Pancreas (tissue), 10 donors: ENCODE results near the gene EWSR1. TPM values are rescaled to one million over a fixed set of nuclear protein-coding genes. Genes with fewer than 3 reads are reported as not detected.

Experiments used
- ATAC-seq, 4 donors: fragments of 200-7000 bp; cut with Tn5 transposase; one replicate each; pipeline versions ENCODE4 v1.8.0 to v1.9.1; 2020; ENCODE audit warnings: mild to moderate bottlenecking in 4 of 4, moderate library complexity in 4 of 4
- DNase-seq, 6 donors: peaks; one replicate each; pipeline ENCODE4 v3.0.0-alpha.2; 2020
- FAIRE-seq: peaks from 2 replicates; lab custom pipeline; 2012; peaks lifted over from hg19 to GRCh38; lab: Jason Lieb, UNC
- H3K27ac ChIP-seq, 4 donors: fragments of 200-600 bp; sonication (generic); 1 replicate in 3 of 4; 2 replicates in 1 of 4; pipeline versions ENCODE4 v1.5.0 to v1.8.0; 2020
- H3K27me3 ChIP-seq, 4 donors: fragments of 200-600 bp; one replicate each; pipeline ENCODE4 v1.8.0; 2021
- H3K36me3 ChIP-seq, 3 donors: fragments of 200-600 bp; sonication (generic) in 1 of 3; one replicate each; pipeline versions ENCODE4 v1.5.0 to v1.8.0; 2020 to 2021
- H3K4me1 ChIP-seq, 3 donors: fragments of 200-600 bp; one replicate each; pipeline ENCODE4 v1.8.0; 2021
- H3K4me3 ChIP-seq, 4 donors: fragments of 200-600 bp; sonication (generic) in 2 of 4; one replicate each; pipeline versions ENCODE4 v1.5.0 to v1.8.0; 2020 to 2021
- H3K9me3 ChIP-seq, 4 donors: fragments of 200-600 bp; one replicate each; pipeline ENCODE4 v1.8.0; 2021
- WGBS, 2 donors: extraction: QIAGEN DNeasy Blood & Tissue Kit; methylation state at CpG; one replicate each; pipeline ENCODE4 v1.1.7; 2013; 5-methylcytosine and 5-hydroxymethylcytosine counted together
- intact Hi-C, 3 donors: fragments of 100-400 bp; cut with DNase I; formaldehyde crosslinking; loops; one replicate each; pipeline versions ENCODE4 v1.11.1 to v1.14.2; 2022
- polyA plus RNA-seq, 2 donors: library from polyadenylated mRNA; stranded (reverse); fragments of 200-250 nt; gene quantifications; one replicate each; pipeline ENCODE4 v1.2.3, GENCODE V29; 2013
- total RNA-seq, 6 donors: library from RNA; stranded (reverse); fragmentation: NEBNext Ultra II Directional in 4 of 6; extraction: Animal tissue kit (Norgen Biotek cat#: 25700) in 4 of 6; gene quantifications; one replicate each; pipeline versions ENCODE4 v1.2.1 to v1.2.4, GENCODE V29; 2021 to 2023
- TF ChIP-seq, protein P1 (sequence below), 4 donors: fragments of 200-600 bp; sonication (generic) in 3 of 4; IDR thresholded peaks; one replicate each; pipeline versions ENCODE4 v1.5.0 to v1.8.0; 2021; ENCODE audit warnings: antibody characterized with exemption in 4 of 4
- donor health status: healthy with polysubstance abuse.
- donor health status: DM: no; HTN: no; CAD: no; lungs with moderate emphysema.
- donor health status: DM: no; HTN: no; CAD: no.
- donor health status: control.
- donor health status: control.
- donor health status: Bipolar disorder and iron deficiency.
- donor health status: DM: yes; HTN: yes; CAD: no.
- donor health status: DM: no; HTN: no; CAD: no.
- donor health status: DM: no; HTN: no; CAD: no.
- donor health status: DM: yes; HTN: yes; CAD: no.

EWSR1 gene
- total and polyA plus RNA-seq, 8 donors, result 49.2 to 257 (median 101) TPM

GRCh38 chr22:29328566-29329500 is 60.8 kb downstream of the EWSR1 start:
- no peak for FAIRE-seq
- H3K4me3 ChIP-seq, result no peak overlapping the region
- DNase-seq, result peak in 1 of 6 donors; percentile 81
- no peak overlapping the region for H3K27ac ChIP-seq
- WGBS, 2 donors, result 94% methylated on average over 33 to 34 of the region's 34 CpGs
- H3K27me3 ChIP-seq, result no peaks in the 10 kb centered on the region
- H3K4me1 ChIP-seq, result no peaks in the 10 kb centered on the region
- intact Hi-C loops, result no loop called here
- no peak for ATAC-seq
- H3K36me3 ChIP-seq, result peaks cover 0 to 42% (median 7%) of the 10 kb centered on the region in 3 donors
- TF ChIP-seq, protein P1, sequence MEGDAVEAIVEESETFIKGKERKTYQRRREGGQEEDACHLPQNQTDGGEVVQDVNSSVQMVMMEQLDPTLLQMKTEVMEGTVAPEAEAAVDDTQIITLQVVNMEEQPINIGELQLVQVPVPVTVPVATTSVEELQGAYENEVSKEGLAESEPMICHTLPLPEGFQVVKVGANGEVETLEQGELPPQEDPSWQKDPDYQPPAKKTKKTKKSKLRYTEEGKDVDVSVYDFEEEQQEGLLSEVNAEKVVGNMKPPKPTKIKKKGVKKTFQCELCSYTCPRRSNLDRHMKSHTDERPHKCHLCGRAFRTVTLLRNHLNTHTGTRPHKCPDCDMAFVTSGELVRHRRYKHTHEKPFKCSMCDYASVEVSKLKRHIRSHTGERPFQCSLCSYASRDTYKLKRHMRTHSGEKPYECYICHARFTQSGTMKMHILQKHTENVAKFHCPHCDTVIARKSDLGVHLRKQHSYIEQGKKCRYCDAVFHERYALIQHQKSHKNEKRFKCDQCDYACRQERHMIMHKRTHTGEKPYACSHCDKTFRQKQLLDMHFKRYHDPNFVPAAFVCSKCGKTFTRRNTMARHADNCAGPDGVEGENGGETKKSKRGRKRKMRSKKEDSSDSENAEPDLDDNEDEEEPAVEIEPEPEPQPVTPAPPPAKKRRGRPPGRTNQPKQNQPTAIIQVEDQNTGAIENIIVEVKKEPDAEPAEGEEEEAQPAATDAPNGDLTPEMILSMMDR (IDR thresholded peaks at IDR 0.05), result no peak
- no peaks in the 10 kb centered on the region for H3K9me3 ChIP-seq

DNA sequence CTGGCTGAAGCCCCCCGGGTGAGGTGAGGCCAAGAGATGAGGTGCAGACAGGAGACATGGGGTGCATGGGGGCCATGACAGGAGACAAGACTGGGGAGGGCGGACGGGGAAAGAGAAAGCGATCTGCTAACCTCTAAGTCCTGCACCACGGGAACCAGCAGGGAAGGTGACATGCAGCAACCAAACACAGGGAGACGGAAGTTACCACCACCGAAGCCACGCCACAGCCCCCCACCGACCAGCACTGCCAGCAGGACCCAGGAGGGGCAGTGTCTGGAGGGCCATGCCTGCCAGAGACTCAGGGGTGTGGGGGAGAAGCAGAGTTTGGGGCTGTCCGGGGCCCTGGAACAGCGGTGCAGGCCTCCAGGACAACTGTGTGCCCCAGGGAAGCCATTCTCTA is 61.5 kb downstream of the EWSR1 start:
- WGBS, 2 donors, result 91 to 93% methylated on average over 11 of the region's 11 CpGs
- intact Hi-C loops, result no loop called here
- no peak for DNase-seq
- H3K36me3 ChIP-seq, result peaks cover 0 to 42% (median 7%) of the 10 kb centered on the region in 3 donors
- no peaks in the 10 kb centered on the region for H3K9me3 ChIP-seq
- H3K4me3 ChIP-seq, result no peak overlapping the region
- H3K4me1 ChIP-seq, result no peaks in the 10 kb centered on the region
- no peaks in the 10 kb centered on the region for H3K27me3 ChIP-seq
- ATAC-seq, result no peak
- H3K27ac ChIP-seq, result no peak overlapping the region
- TF ChIP-seq, protein P1 (IDR thresholded peaks at IDR 0.05), result no peak
- FAIRE-seq, result no peak

GRCh38 chr22:29330291-29330690 is 62.2 kb downstream of the EWSR1 start:
- TF ChIP-seq, protein P1 (IDR thresholded peaks at IDR 0.05), result no peak
- ATAC-seq (no peak), DNase-seq (no peak), FAIRE-seq (no peak)
- no peaks in the 10 kb centered on the region for H3K9me3 ChIP-seq
- WGBS, 2 donors, result 92 to 95% methylated on average over 19 of the region's 19 CpGs
- peaks cover 0 to 42% (median 7%) of the 10 kb centered on the region in 3 donors for H3K36me3 ChIP-seq
- H3K4me3 ChIP-seq, result no peak overlapping the region
- no peaks in the 10 kb centered on the region for H3K27me3 ChIP-seq
- intact Hi-C loops, result no loop called here
- no peak overlapping the region for H3K27ac ChIP-seq
- no peaks in the 10 kb centered on the region for H3K4me1 ChIP-seq

DNA sequence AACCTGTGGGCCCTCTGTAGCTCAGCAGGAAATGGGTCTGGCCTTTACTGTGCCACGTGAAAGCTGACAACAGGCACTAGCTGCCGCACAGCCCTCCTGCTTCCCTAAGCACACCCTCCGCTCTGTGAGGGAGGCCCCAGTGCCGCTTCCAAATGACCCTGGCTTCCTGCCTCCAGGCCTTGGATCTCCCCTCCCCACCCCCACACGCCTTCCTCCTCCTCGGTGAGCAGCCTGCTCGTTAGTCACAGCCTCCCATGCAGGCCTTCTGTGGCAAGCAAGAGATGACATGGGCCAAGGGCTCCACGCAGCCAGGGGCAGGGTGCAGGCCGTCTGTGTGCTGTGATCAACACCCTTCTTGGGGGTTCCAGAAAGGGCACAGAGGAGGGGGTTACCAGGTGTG is 62.7 kb downstream of the EWSR1 start:
- H3K4me3 ChIP-seq, result no peak overlapping the region
- peak in 1 of 6 donors; percentile 30 for DNase-seq
- H3K27ac ChIP-seq, result no peak overlapping the region
- no peaks in the 10 kb centered on the region for H3K4me1 ChIP-seq
- intact Hi-C loops, result no loop called here
- ATAC-seq, result peak in 2 of 4 donors; percentile 10 to 11
- no peaks in the 10 kb centered on the region for H3K9me3 ChIP-seq
- no peak for FAIRE-seq
- WGBS, 2 donors, result 77 to 79% methylated on average over 9 of the region's 9 CpGs
- H3K27me3 ChIP-seq, result no peaks in the 10 kb centered on the region
- H3K36me3 ChIP-seq, result peaks cover 0 to 42% (median 7%) of the 10 kb centered on the region in 3 donors
- TF ChIP-seq, protein P1 (IDR thresholded peaks at IDR 0.05), result no peak

DNA sequence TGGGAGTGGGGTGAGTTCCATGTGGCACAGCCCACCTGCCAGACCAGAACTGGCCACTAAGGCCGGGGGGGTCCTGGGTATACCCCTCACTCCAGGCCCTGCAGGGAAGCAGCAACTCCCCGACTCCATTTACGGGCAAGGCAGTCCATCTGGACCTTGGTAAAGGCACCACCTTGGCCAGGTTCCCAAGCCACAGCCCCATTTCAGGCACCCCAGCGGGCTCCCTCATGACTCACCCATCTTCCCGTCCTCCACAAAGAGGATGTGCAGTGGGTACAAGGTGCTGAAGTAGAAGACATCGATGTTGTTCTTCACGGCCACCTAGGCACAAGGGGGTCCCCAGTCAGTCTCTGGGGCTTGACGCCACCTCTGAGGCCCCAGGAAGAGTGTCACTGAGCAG is 63.1 kb downstream of the EWSR1 start:
- no peak overlapping the region for H3K27ac ChIP-seq
- FAIRE-seq (no peak), DNase-seq (peak in 1 of 6 donors; percentile 28), ATAC-seq (no peak)
- 91 to 94% methylated on average over 8 of the region's 8 CpGs for WGBS, 2 donors
- H3K36me3 ChIP-seq, result peaks cover 0 to 42% (median 7%) of the 10 kb centered on the region in 3 donors
- no peaks in the 10 kb centered on the region for H3K27me3 ChIP-seq
- no peaks in the 10 kb centered on the region for H3K4me1 ChIP-seq
- intact Hi-C loops, result no loop called here
- H3K9me3 ChIP-seq, result no peaks in the 10 kb centered on the region
- TF ChIP-seq, protein P1 (IDR thresholded peaks at IDR 0.05), result no peak
- no peak overlapping the region for H3K4me3 ChIP-seq
